WTC11 (cell line): ENCODE data around the gene DEXI. TPM values are rescaled to one million over a fixed set of nuclear protein-coding genes. Genes with fewer than 3 reads are reported as not detected.

Source experiments
- ATAC-seq: fragments of 200-7000 bp; cut with Tn5 transposase; 2 replicates; pipeline ENCODE4 v1.10.0; 2021; ENCODE audit warnings: mild to moderate bottlenecking, moderate library complexity
- CTCF ChIA-PET: fragments of 300-600 bp; sonication (Branson Sonifier 250); formaldehyde crosslinking; loops from one replicate; lab custom pipeline; 2021; ENCODE audit warnings: antibody characterized with exemption; lab: Charles Lee
- POLR2A ChIA-PET: fragments of 350-600 bp; sonication (Branson Sonifier 250); formaldehyde crosslinking; loops from one replicate; lab custom pipeline; 2021; ENCODE audit warnings: antibody characterized with exemption; lab: Charles Lee
- DNase-seq: peaks from one replicate; pipeline ENCODE4 v3.0.0; 2021; ENCODE audit warnings: low spot score
- H3K27ac Mint-ChIP-seq: 2 replicates; pipeline ENCODE4 v1.8.0; 2021; ENCODE audit warnings: mixed read lengths
- H3K27me3 Mint-ChIP-seq: 2 replicates; pipeline ENCODE4 v1.8.0; 2021; ENCODE audit warnings: low read depth, mild to moderate bottlenecking, moderate library complexity, mixed read lengths
- H3K36me3 Mint-ChIP-seq: 2 replicates; pipeline ENCODE4 v1.8.0; 2021; ENCODE audit warnings: mixed read lengths
- H3K4me1 Mint-ChIP-seq: 2 replicates; pipeline ENCODE4 v1.8.0; 2022; ENCODE audit warnings: mixed read lengths
- H3K4me3 Mint-ChIP-seq: 2 replicates; pipeline ENCODE4 v1.8.0; 2021; ENCODE audit warnings: mild to moderate bottlenecking, moderate library complexity, mixed read lengths
- H3K9me3 Mint-ChIP-seq: 2 replicates; pipeline ENCODE4 v1.8.0; 2021; ENCODE audit warnings: mixed read lengths
- ELF4 ChIP-seq: sonication (generic); formaldehyde crosslinking; IDR thresholded peaks from 2 replicates; pipeline ENCODE4 v1.8.1; 2022; ENCODE audit warnings: low read depth, mild to moderate bottlenecking, moderate library complexity, missing genetic modification reagents
- ETV6 ChIP-seq: sonication (generic); formaldehyde crosslinking; IDR thresholded peaks from 2 replicates; pipeline ENCODE4 v1.8.1; 2022; ENCODE audit warnings: mild to moderate bottlenecking, missing genetic modification reagents
- JAZF1 ChIP-seq: fragments of 250-450 bp; sonication (Bioruptor Pico); IDR thresholded peaks from 2 replicates; pipeline ENCODE4 v1.9.0; 2021; ENCODE audit warnings: moderate library complexity, mild to moderate bottlenecking, inconsistent platforms
- NFE2L1 ChIP-seq: sonication (generic); formaldehyde crosslinking; IDR thresholded peaks from 2 replicates; pipeline ENCODE4 v1.8.1; 2023; ENCODE audit warnings: missing genetic modification reagents
- NFYB ChIP-seq: sonication (generic); formaldehyde crosslinking; conservative IDR thresholded peaks from 2 replicates; pipeline ENCODE4 v1.8.0; 2022; ENCODE audit warnings: low read depth, missing genetic modification reagents
- PRDM15 ChIP-seq: sonication (generic); formaldehyde crosslinking; IDR thresholded peaks from 2 replicates; pipeline ENCODE4 v1.8.0; 2022; ENCODE audit warnings: missing genetic modification reagents
- SMAD4 ChIP-seq: sonication (generic); formaldehyde crosslinking; IDR thresholded peaks from 2 replicates; pipeline ENCODE4 v1.8.0; 2022; ENCODE audit warnings: mild to moderate bottlenecking, missing genetic modification reagents
- SP1 ChIP-seq: sonication (generic); formaldehyde crosslinking; conservative IDR thresholded peaks from 2 replicates; pipeline ENCODE4 v1.8.1; 2022; ENCODE audit warnings: missing genetic modification reagents
- TCF7 ChIP-seq: sonication (generic); formaldehyde crosslinking; IDR thresholded peaks from 2 replicates; pipeline ENCODE4 v1.8.0; 2022; ENCODE audit warnings: mild to moderate bottlenecking, low read depth, missing genetic modification reagents, moderate library complexity
- ZNF232 ChIP-seq: sonication (generic); formaldehyde crosslinking; IDR thresholded peaks from 2 replicates; pipeline ENCODE4 v1.8.0; 2022; ENCODE audit warnings: mild to moderate bottlenecking, missing genetic modification reagents
- ZNF396 ChIP-seq: fragments of 250-450 bp; sonication (Bioruptor Pico); IDR thresholded peaks from 2 replicates; pipeline ENCODE4 v1.8.0; 2021; ENCODE audit warnings: mild to moderate bottlenecking, moderate library complexity, borderline replicate concordance
- ZNF416 ChIP-seq: fragments of 250-450 bp; sonication (Bioruptor Pico); IDR thresholded peaks from 2 replicates; pipeline ENCODE4 v1.9.0; 2021; ENCODE audit warnings: mild to moderate bottlenecking, inconsistent platforms
- total RNA-seq: library from RNA; stranded (reverse); gene quantifications from 3 replicates; pipeline ENCODE4 v1.2.3, GENCODE V29; 2021
- TF ChIP-seq, protein P1 (sequence below): sonication (generic); formaldehyde crosslinking; IDR thresholded peaks from 2 replicates; pipeline ENCODE4 v1.8.1; 2023; ENCODE audit warnings: mild to moderate bottlenecking, missing genetic modification reagents, moderate library complexity
- TF ChIP-seq, protein P2 (sequence below): sonication (generic); formaldehyde crosslinking; IDR thresholded peaks from 2 replicates; pipeline ENCODE4 v1.8.1; 2023; ENCODE audit warnings: mild to moderate bottlenecking, missing genetic modification reagents, moderate library complexity
- TF ChIP-seq, protein P3 (sequence below): sonication (generic); formaldehyde crosslinking; IDR thresholded peaks from 2 replicates; pipeline ENCODE4 v1.8.0; 2023; ENCODE audit warnings: missing genetic modification reagents, mild to moderate bottlenecking, borderline replicate concordance
- TF ChIP-seq, protein P4 (sequence below): fragments of 250-450 bp; sonication (Bioruptor Pico); IDR thresholded peaks from 2 replicates; pipeline ENCODE4 v2.1.2; 2022; ENCODE audit warnings: mild to moderate bottlenecking, moderate library complexity
- TF ChIP-seq, protein P5 (sequence below): sonication (generic); formaldehyde crosslinking; IDR thresholded peaks from 2 replicates; pipeline ENCODE4 v1.8.1; 2022; ENCODE audit warnings: low read depth, missing genetic modification reagents, borderline replicate concordance
- TF ChIP-seq, protein P6 (sequence below): sonication (generic); formaldehyde crosslinking; IDR thresholded peaks from 2 replicates; pipeline ENCODE4 v1.8.0; 2023; ENCODE audit warnings: missing genetic modification reagents
- TF ChIP-seq, protein P7 (sequence below): sonication (generic); formaldehyde crosslinking; IDR thresholded peaks from 2 replicates; pipeline ENCODE4 v1.8.1; 2023; ENCODE audit warnings: mild to moderate bottlenecking, missing genetic modification reagents

The DEXI gene
- total RNA-seq, 1 experiment from 2014 or later: 33.7 TPM

DNA sequence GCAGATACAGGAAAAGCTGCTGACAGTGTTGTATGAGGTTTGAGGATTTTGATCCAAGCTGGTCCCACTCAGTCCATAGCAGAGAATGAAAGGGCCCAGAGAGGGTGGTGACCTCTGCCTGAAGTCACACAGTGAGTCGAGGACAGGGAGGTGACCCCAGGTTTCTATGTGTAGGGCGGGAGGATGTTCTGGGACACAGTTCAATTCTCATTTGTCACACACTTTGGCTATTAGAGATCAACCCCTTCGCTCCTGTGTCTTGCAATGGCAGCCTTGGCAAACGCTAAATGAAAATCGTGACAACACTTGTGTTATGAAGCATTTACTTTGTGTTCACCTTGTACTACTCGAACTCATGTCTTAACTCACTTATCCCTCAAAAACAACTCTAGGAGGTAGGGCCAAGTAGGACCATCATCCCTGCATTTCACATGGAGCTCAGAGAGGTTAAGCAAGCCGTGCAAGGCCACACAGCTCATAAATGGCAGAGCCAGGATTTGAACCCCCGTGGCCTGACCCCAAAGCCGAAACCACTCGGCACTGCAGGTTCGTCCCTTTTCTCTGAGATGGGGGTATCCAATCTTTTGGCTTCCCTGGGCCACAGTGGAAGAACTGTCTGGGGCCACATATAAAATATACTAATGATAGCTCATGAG, 10.2 kb downstream of the DEXI start:
- no peak for DNase-seq
- no peak for ATAC-seq
- TF ChIP-seq ZNF396 (no peak), SMAD4 (no peak), TCF7 (CRISPR knock-in tag) (no peak), ZNF416 (CRISPR knock-in tag) (no peak), NFE2L1 (CRISPR knock-in tag) (no peak), ZNF232 (CRISPR knock-in tag) (no peak), NFYB (CRISPR knock-in tag) (no peak), PRDM15 (CRISPR knock-in tag) (no peak), SP1 (no peak), ETV6 (no peak), JAZF1 (CRISPR knock-in tag) (no peak), ELF4 (CRISPR knock-in tag) (no peak)
- TF ChIP-seq, protein P1, sequence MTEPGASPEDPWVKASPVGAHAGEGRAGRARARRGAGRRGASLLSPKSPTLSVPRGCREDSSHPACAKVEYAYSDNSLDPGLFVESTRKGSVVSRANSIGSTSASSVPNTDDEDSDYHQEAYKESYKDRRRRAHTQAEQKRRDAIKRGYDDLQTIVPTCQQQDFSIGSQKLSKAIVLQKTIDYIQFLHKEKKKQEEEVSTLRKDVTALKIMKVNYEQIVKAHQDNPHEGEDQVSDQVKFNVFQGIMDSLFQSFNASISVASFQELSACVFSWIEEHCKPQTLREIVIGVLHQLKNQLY (CRISPR knock-in tag): no peak
- TF ChIP-seq, protein P2, sequence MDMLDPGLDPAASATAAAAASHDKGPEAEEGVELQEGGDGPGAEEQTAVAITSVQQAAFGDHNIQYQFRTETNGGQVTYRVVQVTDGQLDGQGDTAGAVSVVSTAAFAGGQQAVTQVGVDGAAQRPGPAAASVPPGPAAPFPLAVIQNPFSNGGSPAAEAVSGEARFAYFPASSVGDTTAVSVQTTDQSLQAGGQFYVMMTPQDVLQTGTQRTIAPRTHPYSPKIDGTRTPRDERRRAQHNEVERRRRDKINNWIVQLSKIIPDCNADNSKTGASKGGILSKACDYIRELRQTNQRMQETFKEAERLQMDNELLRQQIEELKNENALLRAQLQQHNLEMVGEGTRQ (CRISPR knock-in tag): no peak
- TF ChIP-seq, protein P3, sequence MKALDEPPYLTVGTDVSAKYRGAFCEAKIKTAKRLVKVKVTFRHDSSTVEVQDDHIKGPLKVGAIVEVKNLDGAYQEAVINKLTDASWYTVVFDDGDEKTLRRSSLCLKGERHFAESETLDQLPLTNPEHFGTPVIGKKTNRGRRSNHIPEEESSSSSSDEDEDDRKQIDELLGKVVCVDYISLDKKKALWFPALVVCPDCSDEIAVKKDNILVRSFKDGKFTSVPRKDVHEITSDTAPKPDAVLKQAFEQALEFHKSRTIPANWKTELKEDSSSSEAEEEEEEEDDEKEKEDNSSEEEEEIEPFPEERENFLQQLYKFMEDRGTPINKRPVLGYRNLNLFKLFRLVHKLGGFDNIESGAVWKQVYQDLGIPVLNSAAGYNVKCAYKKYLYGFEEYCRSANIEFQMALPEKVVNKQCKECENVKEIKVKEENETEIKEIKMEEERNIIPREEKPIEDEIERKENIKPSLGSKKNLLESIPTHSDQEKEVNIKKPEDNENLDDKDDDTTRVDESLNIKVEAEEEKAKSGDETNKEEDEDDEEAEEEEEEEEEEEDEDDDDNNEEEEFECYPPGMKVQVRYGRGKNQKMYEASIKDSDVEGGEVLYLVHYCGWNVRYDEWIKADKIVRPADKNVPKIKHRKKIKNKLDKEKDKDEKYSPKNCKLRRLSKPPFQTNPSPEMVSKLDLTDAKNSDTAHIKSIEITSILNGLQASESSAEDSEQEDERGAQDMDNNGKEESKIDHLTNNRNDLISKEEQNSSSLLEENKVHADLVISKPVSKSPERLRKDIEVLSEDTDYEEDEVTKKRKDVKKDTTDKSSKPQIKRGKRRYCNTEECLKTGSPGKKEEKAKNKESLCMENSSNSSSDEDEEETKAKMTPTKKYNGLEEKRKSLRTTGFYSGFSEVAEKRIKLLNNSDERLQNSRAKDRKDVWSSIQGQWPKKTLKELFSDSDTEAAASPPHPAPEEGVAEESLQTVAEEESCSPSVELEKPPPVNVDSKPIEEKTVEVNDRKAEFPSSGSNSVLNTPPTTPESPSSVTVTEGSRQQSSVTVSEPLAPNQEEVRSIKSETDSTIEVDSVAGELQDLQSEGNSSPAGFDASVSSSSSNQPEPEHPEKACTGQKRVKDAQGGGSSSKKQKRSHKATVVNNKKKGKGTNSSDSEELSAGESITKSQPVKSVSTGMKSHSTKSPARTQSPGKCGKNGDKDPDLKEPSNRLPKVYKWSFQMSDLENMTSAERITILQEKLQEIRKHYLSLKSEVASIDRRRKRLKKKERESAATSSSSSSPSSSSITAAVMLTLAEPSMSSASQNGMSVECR (CRISPR knock-in tag): no peak
- TF ChIP-seq, protein P4, sequence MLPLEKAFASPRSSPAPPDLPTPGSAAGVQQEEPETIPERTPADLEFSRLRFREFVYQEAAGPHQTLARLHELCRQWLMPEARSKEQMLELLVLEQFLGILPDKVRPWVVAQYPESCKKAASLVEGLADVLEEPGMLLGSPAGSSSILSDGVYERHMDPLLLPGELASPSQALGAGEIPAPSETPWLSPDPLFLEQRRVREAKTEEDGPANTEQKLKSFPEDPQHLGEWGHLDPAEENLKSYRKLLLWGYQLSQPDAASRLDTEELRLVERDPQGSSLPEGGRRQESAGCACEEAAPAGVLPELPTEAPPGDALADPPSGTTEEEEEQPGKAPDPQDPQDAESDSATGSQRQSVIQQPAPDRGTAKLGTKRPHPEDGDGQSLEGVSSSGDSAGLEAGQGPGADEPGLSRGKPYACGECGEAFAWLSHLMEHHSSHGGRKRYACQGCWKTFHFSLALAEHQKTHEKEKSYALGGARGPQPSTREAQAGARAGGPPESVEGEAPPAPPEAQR: no peak
- TF ChIP-seq, protein P5, sequence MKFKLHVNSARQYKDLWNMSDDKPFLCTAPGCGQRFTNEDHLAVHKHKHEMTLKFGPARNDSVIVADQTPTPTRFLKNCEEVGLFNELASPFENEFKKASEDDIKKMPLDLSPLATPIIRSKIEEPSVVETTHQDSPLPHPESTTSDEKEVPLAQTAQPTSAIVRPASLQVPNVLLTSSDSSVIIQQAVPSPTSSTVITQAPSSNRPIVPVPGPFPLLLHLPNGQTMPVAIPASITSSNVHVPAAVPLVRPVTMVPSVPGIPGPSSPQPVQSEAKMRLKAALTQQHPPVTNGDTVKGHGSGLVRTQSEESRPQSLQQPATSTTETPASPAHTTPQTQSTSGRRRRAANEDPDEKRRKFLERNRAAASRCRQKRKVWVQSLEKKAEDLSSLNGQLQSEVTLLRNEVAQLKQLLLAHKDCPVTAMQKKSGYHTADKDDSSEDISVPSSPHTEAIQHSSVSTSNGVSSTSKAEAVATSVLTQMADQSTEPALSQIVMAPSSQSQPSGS (CRISPR knock-in tag): no peak
- TF ChIP-seq, protein P6, sequence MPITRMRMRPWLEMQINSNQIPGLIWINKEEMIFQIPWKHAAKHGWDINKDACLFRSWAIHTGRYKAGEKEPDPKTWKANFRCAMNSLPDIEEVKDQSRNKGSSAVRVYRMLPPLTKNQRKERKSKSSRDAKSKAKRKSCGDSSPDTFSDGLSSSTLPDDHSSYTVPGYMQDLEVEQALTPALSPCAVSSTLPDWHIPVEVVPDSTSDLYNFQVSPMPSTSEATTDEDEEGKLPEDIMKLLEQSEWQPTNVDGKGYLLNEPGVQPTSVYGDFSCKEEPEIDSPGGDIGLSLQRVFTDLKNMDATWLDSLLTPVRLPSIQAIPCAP (CRISPR knock-in tag): no peak
- TF ChIP-seq, protein P7, sequence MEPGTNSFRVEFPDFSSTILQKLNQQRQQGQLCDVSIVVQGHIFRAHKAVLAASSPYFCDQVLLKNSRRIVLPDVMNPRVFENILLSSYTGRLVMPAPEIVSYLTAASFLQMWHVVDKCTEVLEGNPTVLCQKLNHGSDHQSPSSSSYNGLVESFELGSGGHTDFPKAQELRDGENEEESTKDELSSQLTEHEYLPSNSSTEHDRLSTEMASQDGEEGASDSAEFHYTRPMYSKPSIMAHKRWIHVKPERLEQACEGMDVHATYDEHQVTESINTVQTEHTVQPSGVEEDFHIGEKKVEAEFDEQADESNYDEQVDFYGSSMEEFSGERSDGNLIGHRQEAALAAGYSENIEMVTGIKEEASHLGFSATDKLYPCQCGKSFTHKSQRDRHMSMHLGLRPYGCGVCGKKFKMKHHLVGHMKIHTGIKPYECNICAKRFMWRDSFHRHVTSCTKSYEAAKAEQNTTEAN (CRISPR knock-in tag): no peak
- ChIA-PET CTCF (interaction anchor here (1.4 to 2.6 kb wide), 2 partner anchors 9 to 13 kb away, joined by 4 to 11 read pairs; no protein-coding TSS in a partner anchor), POLR2A (no interaction called here)
- no peak overlapping the region for H3K4me3 Mint-ChIP-seq
- H3K4me1 Mint-ChIP-seq: no peaks in the 10 kb centered on the region
- no peak overlapping the region for H3K27ac Mint-ChIP-seq
- peaks cover 13% of the 10 kb centered on the region; the same call in 1 of the 2 replicates for H3K36me3 Mint-ChIP-seq
- H3K9me3 Mint-ChIP-seq: no peaks in the 10 kb centered on the region
- no peaks in the 10 kb centered on the region for H3K27me3 Mint-ChIP-seq
